Mesenteric fat pad (tissue), 1 donor: Measurements from ENCODE around the gene FGF3. TPM values are rescaled to one million over a fixed set of nuclear protein-coding genes. Genes with fewer than 3 reads are reported as not detected.

Experiments
- DNase-seq: peaks from one replicate; pipeline ENCODE4 v3.0.0-alpha.2; 2020; ENCODE audit warnings: low spot score
- total RNA-seq: library from RNA; stranded (reverse); fragmentation: NEBNext Ultra II Directional; extraction: Animal tissue kit (Norgen Biotek cat#: 25700); gene quantifications from one replicate; pipeline ENCODE4 v1.2.1, GENCODE V29; 2021
- donor health status: DM: yes; HTN: yes; CAD: no.

FGF3 gene
- total RNA-seq, 1 donor from 2014 or later, result not detected

GRCh38 chr11:69825037-69825834, 6.0 kb upstream of the FGF3 start:
- no peak for DNase-seq

GRCh38 chr11:69823641-69824265, 4.5 kb upstream of the FGF3 start:
- DNase-seq, result no peak

GRCh38 chr11:69822676-69823494, 3.7 kb upstream of the FGF3 start:
- no peak for DNase-seq

GRCh38 chr11:69821511-69822040, 2.4 kb upstream of the FGF3 start:
- DNase-seq, result no peak

GRCh38 chr11:69820441-69820840, 1.2 kb upstream of the FGF3 start:
- no peak for DNase-seq

- no peak for DNase-seq
Measured at GRCh38 chr11:69819541-69820070, 390 bp upstream of the FGF3 start.

- DNase-seq, result no peak
Measured at GRCh38 chr11:69818231-69818602, 999 bp downstream of the FGF3 start.

GRCh38 chr11:69817265-69818230, 1.7 kb downstream of the FGF3 start:
- no peak for DNase-seq

GRCh38 chr11:69816671-69817070, 2.5 kb downstream of the FGF3 start:
- DNase-seq, result no peak

- no peak for DNase-seq
Measured at GRCh38 chr11:69815973-69816372, 3.2 kb downstream of the FGF3 start.

- DNase-seq, result no peak
Measured at GRCh38 chr11:69814902-69815301, 4.3 kb downstream of the FGF3 start.

GRCh38 chr11:69814411-69814810, 4.8 kb downstream of the FGF3 start:
- DNase-seq, result no peak

GRCh38 chr11:69813839-69814238, 5.4 kb downstream of the FGF3 start:
- DNase-seq, result no peak

GRCh38 chr11:69812946-69813345, 6.3 kb downstream of the FGF3 start:
- no peak for DNase-seq

GRCh38 chr11:69812256-69812655, 7.0 kb downstream of the FGF3 start:
- DNase-seq, result no peak

- DNase-seq, result no peak
Measured at GRCh38 chr11:69811431-69811830, 7.8 kb downstream of the FGF3 start.

- no peak for DNase-seq
Measured at GRCh38 chr11:69810289-69811118, 8.7 kb downstream of the FGF3 start.

- DNase-seq, result no peak
Measured at GRCh38 chr11:69808667-69809086, 10.5 kb downstream of the FGF3 start.

- no peak for DNase-seq
Measured at GRCh38 chr11:69807106-69807815, 12.0 kb downstream of the FGF3 start.
